Heart left ventricle (tissue), 13 donors: ENCODE measurements around the gene SNIP1.

Source experiments
- POLR2A ChIP-seq, 2 donors: fragments of 450-650 bp; IDR thresholded peaks; one replicate each; pipeline ENCODE4 v1.6.1; 2017; ENCODE audit warnings: antibody characterized with exemption in 2 of 2, mild to moderate bottlenecking in 2 of 2, moderate library complexity in 2 of 2
- TF ChIP-seq, protein P1 (sequence below), 12 donors: fragments of 200-600 bp; sonication (generic) in 4 of 12; IDR thresholded peaks; one replicate each; pipeline versions ENCODE4 v1.5.0 to v1.8.0; 2018 to 2022; ENCODE audit warnings: antibody characterized with exemption in 12 of 12, mild to moderate bottlenecking in 5 of 12
- donor health status: ischemic (EF 13 %, LVEDD 7.1; RV severe dilation, severe dysfunction).
- donor health status: DM: no; HTN: yes; CAD: no.
- donor health status: DM: no; HTN: no; CAD: no.
- donor health status: ischemic (EF 25% LVEDD 6.9; RV normal size, moderate dysfunction).
- donor health status: ischemic (EF 25% LVEDD 5.7; RV mildly dilated, moderate dysfunction).
- donor health status: ischemic (EF 35%, LVEDD 5.7; RV mildly dilated, moderate dysfunction).
- donor health status: nonischemic (EF 11% LVEDD 7.7; RV severe dilation, severe dysfunction).
- donor health status: DM: yes; HTN: yes; CAD: no.
- donor health status: PGD.
- donor health status: ischemic (EF 29% LVEDD 5.4; RV normal size, mild dysfunction).
- donor health status: nonischemic (EF 23%, LVEDD 6.1; RV moderate dilation, normal function).

DNA sequence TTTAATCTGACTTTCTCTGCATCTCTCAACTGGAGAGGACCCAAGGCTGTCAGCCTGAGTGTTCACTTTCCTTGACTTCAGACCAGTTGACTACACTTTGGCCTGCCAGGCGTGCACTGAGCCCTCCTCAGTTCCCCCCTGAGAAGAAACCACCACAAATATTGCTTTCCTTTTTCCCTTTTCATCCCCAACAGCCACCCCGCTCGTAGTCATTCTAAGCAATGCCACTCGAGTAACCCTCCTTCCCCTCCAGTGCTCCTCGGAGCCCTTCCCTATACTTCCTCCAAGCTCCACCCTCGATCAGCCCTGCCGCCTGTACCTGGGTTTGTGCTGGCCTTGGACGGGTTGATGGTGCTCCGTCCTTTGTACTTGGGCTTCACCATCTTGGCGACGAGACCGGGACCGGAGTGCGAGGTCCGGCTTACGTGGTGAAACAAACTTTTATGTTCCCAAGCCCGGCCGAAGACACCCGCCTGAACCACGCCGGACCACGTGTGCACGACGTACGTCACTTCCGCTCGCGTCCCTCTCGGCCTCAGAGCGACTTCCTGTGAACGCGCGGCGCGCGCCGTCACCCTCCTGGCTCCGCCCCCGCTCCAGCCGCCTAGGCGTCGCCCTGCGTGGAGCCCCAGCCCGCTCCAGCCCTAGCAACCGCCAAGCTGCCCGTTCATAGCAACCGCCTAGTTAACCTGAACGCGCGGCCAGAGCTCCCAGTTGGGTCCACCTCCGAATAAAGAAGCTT, 41.5 kb upstream of the SNIP1 start, which contains the start of gene GNL2:
- TF ChIP-seq, protein P1, sequence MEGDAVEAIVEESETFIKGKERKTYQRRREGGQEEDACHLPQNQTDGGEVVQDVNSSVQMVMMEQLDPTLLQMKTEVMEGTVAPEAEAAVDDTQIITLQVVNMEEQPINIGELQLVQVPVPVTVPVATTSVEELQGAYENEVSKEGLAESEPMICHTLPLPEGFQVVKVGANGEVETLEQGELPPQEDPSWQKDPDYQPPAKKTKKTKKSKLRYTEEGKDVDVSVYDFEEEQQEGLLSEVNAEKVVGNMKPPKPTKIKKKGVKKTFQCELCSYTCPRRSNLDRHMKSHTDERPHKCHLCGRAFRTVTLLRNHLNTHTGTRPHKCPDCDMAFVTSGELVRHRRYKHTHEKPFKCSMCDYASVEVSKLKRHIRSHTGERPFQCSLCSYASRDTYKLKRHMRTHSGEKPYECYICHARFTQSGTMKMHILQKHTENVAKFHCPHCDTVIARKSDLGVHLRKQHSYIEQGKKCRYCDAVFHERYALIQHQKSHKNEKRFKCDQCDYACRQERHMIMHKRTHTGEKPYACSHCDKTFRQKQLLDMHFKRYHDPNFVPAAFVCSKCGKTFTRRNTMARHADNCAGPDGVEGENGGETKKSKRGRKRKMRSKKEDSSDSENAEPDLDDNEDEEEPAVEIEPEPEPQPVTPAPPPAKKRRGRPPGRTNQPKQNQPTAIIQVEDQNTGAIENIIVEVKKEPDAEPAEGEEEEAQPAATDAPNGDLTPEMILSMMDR (IDR thresholded peaks at IDR 0.05), result no peak
- peak in 1 of 2 donors; percentile 78 for TF ChIP-seq POLR2A (IDR thresholded peaks at IDR 0.05)
